Muscle of leg (tissue), 11 donors: ENCODE data around the gene MKLN1. TPM values are rescaled to one million over a fixed set of nuclear protein-coding genes. Genes with fewer than 3 reads are reported as not detected.

ENCODE experiments used
- DNase-seq: peaks from one replicate; pipeline ENCODE4 v3.0.0; 2013
- H3K27ac ChIP-seq: one replicate; pipeline ENCODE4 v1.5.1; 2013; ENCODE audit warnings: mild to moderate bottlenecking, low read length, control low read depth
- H3K27me3 ChIP-seq: one replicate; pipeline ENCODE4 v1.6.1; 2013; ENCODE audit warnings: low read length; ENCODE audit not compliant: control insufficient read depth, insufficient read depth
- H3K36me3 ChIP-seq: one replicate; pipeline ENCODE4 v1.6.1; 2013; ENCODE audit warnings: low read length; ENCODE audit not compliant: control insufficient read depth, insufficient read depth
- H3K4me1 ChIP-seq: one replicate; pipeline ENCODE4 v1.6.1; 2013; ENCODE audit warnings: low read length; ENCODE audit not compliant: control insufficient read depth, insufficient read depth
- H3K4me3 ChIP-seq: one replicate; pipeline ENCODE4 v1.5.1; 2013; ENCODE audit warnings: low read length, control low read depth
- H3K9me3 ChIP-seq: replicated peaks from 2 replicates; pipeline ENCODE4 v1.6.1; 2013; ENCODE audit warnings: low read depth, low read length; ENCODE audit not compliant: control insufficient read depth
- WGBS: methylation state at CpG from one replicate; pipeline ENCODE4 v1.1.5; 2013; ENCODE audit warnings: missing lambda C conversion rate; ENCODE audit not compliant: insufficient coverage; 5-methylcytosine and 5-hydroxymethylcytosine counted together
- polyA plus RNA-seq, 8 donors: library from polyadenylated mRNA; unstranded; fragments of 120-200 nt; gene quantifications; one replicate each; pipeline versions ENCODE4 v1.2.1 to v1.2.3, GENCODE V29; 2013; ENCODE audit warnings: inconsistent platforms in 1 of 8, low replicate concordance in 1 of 8; ENCODE audit not compliant: insufficient read length in 8 of 8, insufficient read depth in 1 of 8
- total RNA-seq: library from RNA; stranded (reverse); fragments of 120-200 nt; gene quantifications from one replicate; pipeline ENCODE4 v1.2.4, GENCODE V29; 2013

Gene MKLN1
- total and polyA plus RNA-seq, 9 donors = 11.7 to 36.5 (median 19.8) TPM

DNA sequence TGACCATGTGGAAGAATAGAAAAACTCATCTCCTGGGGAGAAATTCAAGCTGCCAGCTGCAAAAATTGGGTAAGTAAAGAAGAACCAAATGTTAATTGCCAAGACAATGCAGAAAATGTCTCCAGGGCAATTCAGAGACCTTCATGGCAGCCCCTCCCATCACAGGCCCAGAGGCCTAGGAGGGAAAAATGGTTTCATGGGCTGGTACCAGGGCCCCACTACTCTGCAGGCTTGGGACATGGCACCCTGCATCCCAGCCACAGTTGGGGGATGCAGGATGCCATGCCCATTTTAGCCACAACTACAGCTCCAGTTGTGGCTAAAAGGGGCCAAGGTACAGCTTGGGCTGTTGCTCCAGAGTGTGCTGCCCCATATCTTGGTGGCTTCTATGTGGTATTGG, 20.9 kb upstream of the MKLN1 start:
- no peak overlapping the region for H3K27ac ChIP-seq
- DNase-seq = no peak
- H3K36me3 ChIP-seq = no peaks in the 10 kb centered on the region
- no peaks in the 10 kb centered on the region for H3K27me3 ChIP-seq
- peaks cover 3% of the 10 kb centered on the region for H3K4me1 ChIP-seq
- peaks cover 11% of the 10 kb centered on the region for H3K9me3 ChIP-seq
- no peak overlapping the region for H3K4me3 ChIP-seq

DNA sequence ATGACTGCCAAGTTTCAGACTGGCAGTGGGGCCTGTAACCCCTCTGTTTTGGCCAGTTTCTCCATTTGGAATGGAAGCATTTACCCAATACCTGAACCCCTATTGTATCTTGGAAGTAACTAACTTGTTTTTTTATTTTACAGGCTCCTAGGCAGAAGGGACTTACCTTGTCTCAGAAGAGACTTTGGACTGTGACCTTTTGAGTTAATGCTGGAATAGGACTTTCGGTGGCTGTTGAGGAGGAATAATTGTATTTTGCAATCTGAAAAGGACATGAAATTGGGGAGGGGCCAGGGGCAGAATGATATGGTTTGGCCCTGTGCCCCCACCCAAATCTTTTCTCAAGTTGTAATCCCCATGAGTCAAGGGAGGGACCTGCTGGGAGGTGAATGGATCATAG, 20.0 kb upstream of the MKLN1 start:
- no peak overlapping the region for H3K27ac ChIP-seq
- no peak overlapping the region for H3K4me3 ChIP-seq
- no peaks in the 10 kb centered on the region for H3K36me3 ChIP-seq
- peaks cover 11% of the 10 kb centered on the region for H3K9me3 ChIP-seq
- peaks cover 3% of the 10 kb centered on the region for H3K4me1 ChIP-seq
- 100% methylated on average over 1 of the region's 1 CpG for WGBS
- no peak for DNase-seq
- no peaks in the 10 kb centered on the region for H3K27me3 ChIP-seq

DNA sequence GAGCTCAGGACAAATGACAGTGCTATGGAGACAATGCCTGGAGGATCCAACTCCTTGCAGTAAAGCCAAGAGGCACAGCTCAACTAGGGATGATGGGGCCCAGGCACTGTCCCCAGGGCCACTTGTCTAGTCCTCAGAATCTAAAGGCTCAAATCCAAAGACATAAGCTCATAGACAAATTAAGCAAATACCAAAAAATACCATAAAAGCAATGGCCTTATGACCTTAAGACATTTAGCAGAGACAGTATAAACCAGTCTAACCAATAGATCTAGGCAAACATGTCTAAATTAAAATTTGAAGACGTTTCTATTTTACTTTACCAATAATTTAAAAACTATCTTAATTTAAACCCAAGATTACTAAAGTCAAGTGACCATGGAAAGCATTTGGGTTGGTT, 14.8 kb upstream of the MKLN1 start:
- no peak overlapping the region for H3K4me3 ChIP-seq
- no peaks in the 10 kb centered on the region for H3K4me1 ChIP-seq
- H3K9me3 ChIP-seq = peaks cover 2% of the 10 kb centered on the region
- DNase-seq = no peak
- WGBS = no CpG with 5 or more reads among the region's 1 CpG
- H3K27ac ChIP-seq = no peak overlapping the region
- no peaks in the 10 kb centered on the region for H3K36me3 ChIP-seq
- H3K27me3 ChIP-seq = no peaks in the 10 kb centered on the region

DNA sequence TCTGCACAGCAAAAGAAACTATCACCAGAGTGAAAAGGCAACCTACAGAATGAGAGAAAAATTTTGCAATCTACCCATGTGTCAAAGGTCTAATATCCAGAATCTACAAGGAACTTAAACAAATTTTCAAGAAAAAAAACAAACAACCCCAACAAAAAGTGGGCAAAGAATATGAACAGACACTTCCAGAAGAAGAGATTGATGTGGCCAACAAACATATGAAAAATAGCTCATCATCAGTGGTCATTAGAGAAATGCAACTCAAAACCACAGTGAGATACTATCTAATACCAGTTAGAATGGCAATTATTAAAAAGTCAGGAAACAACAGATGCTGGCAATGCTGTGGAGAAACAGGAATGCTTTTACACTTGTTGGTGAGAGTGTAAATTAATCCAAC, 7.1 kb upstream of the MKLN1 start:
- Histone ChIP-seq H3K4me1 (no peaks in the 10 kb centered on the region), H3K27me3 (no peaks in the 10 kb centered on the region), H3K9me3 (no peaks in the 10 kb centered on the region), H3K36me3 (no peaks in the 10 kb centered on the region), H3K27ac (no peak overlapping the region), H3K4me3 (no peak overlapping the region)
- DNase-seq = no peak

DNA sequence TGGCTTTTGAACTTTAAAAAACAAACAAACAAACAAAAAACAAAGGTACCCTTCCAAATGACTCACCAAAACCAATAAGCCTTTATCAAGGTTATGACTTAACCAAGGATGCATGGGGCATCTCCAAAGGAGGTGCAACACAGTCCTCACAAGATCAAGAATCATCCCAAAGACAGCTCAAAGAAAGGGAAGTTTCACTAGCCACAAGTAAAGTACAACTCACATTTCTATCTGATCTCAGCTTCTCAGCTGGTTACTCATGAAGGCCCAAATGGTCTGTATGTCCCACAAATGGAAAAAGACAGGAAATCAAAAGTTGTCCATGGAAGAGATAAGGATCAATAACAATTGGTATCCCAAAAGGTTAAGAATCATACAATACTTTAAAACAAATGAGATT, 6.0 kb upstream of the MKLN1 start:
- no peaks in the 10 kb centered on the region for H3K36me3 ChIP-seq
- H3K4me1 ChIP-seq = no peaks in the 10 kb centered on the region
- no peak for DNase-seq
- H3K4me3 ChIP-seq = no peak overlapping the region
- H3K9me3 ChIP-seq = no peaks in the 10 kb centered on the region
- no peak overlapping the region for H3K27ac ChIP-seq
- no peaks in the 10 kb centered on the region for H3K27me3 ChIP-seq

DNA sequence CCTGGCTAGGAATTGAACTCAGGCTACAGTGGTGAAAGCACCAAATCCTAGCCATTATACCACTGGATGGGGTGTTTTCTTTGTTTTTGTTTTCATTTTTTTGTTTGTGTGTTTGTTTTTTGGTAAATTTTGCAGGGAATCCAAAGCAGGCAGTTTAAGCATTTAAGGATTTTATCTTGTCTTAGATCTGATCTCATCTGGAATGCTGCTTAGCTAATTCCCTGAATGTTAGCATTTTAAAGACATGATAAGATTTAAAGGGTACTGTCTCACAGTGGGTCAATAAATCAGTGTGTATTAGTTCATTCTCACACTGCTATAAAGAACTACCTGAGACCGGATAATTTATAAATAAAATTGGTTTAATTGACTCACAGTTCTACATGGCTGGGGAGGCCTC, 5.6 kb upstream of the MKLN1 start:
- Histone ChIP-seq H3K4me1 (no peaks in the 10 kb centered on the region), H3K9me3 (no peaks in the 10 kb centered on the region), H3K36me3 (no peaks in the 10 kb centered on the region), H3K27me3 (no peaks in the 10 kb centered on the region), H3K4me3 (no peak overlapping the region), H3K27ac (no peak overlapping the region)
- no CpG with 5 or more reads among the region's 1 CpG for WGBS
- no peak for DNase-seq

DNA sequence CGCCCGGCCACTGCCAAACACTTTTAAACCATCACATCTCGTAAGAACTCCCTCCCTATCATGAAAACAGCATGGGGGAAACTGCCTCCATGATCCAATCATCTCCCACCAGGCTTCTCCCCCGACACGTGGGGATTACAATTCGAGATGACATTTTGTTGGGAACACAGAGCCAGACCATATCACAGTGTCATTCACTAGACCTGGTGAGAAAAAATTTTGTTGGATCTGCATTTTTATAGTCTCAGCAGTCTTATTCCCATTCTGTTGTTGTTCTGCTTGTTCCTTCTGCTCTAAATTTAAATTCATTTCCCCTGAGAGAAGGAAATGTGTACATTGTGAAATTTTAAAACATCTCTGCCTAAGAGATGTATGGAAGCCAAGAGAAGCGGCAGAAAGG, 4.8 kb upstream of the MKLN1 start:
- Histone ChIP-seq H3K4me3 (no peak overlapping the region), H3K27ac (no peak overlapping the region), H3K9me3 (no peaks in the 10 kb centered on the region), H3K27me3 (no peaks in the 10 kb centered on the region), H3K36me3 (no peaks in the 10 kb centered on the region), H3K4me1 (no peaks in the 10 kb centered on the region)
- WGBS = 94% methylated on average over 3 of the region's 7 CpGs
- DNase-seq = peak; percentile 33

DNA sequence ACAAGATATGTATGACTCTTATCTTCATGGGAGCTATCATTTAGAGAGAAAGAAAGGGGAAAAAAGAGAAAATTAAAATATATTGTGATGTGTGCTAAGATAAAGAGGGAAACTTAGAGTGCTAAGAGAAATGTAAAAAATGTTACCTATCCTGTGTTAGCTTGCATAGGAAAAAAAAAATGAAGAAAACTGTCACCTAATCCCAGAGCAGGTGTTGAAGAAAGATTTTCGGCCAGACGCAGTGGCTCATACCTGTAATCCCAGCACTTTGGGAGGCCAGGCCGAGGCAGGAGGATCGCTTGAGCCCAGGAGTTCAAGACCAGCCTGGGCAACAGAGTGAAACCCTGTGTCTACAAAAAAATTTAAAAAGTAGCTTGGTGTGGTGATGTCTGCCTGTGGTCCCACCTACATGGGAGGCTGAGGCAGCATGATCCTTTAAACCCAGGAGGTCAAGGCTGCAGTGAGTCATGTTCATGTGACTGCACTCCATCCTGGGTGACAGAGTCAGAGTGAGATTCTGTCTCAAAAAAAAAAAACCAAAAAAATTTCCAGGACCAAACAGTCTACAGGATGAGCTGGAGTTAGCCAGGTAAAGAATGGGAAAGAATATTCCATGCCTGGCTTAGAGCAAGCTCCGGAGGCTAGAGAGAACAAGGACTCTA, 2.4 kb upstream of the MKLN1 start:
- H3K36me3 ChIP-seq = no peaks in the 10 kb centered on the region
- no peak overlapping the region for H3K27ac ChIP-seq
- no peak for DNase-seq
- 95% methylated on average over 5 of the region's 5 CpGs for WGBS
- H3K4me1 ChIP-seq = peaks cover 4% of the 10 kb centered on the region
- no peaks in the 10 kb centered on the region for H3K9me3 ChIP-seq
- H3K4me3 ChIP-seq = no peak overlapping the region
- no peaks in the 10 kb centered on the region for H3K27me3 ChIP-seq

DNA sequence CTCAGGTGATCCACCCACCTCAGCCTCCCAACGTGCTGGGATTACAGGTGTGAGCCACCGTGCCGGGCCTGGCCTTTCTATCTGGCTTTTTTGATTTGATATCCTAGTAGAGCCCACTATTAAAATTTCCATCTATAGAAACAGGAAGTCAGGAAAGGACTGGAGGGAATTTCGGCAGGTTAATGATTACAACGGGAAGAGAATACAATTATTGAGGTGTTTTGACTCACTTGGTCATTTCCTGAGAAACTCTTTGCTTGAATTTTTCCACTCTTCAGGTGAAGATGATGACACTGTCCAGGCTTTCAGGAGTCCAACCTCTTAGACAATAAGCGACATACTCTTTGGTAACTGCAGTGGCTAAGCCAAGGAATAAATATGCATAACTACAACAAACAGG, 1.1 kb upstream of the MKLN1 start:
- H3K27ac ChIP-seq = peak overlapping the region; percentile 98
- no peaks in the 10 kb centered on the region for H3K27me3 ChIP-seq
- H3K4me3 ChIP-seq = no peak overlapping the region
- H3K4me1 ChIP-seq = peaks cover 4% of the 10 kb centered on the region
- no CpG with 5 or more reads among the region's 6 CpGs for WGBS
- H3K36me3 ChIP-seq = no peaks in the 10 kb centered on the region
- no peaks in the 10 kb centered on the region for H3K9me3 ChIP-seq
- no peak for DNase-seq

DNA sequence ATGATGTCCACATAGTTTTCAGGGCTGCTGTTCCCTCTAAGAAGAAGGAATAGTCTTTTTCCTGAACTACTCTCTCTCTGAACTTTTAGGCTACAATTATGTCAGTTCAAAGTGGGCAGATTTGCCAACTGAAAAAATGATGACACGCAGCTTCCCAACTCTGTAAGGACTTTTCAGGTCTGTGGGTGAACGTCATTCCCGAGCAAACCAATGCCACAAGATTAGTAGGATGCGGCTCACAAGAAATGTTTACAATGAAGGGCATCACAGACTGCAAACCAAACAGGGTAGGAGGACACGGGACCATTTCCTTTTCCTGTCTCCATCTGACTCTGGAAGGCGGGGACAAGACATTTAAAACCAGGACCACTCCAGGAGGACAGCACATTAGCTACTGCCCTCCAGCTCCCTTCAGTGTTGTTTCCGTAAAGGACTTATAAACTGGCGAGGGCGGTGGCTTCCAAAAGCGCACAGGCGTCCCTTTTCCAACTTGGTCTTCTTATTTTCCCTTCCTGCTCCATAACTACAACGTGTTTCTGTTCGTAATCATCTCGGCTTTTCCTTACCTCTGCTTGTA, 539 bp upstream of the MKLN1 start:
- H3K4me3 ChIP-seq = peak overlapping the region; percentile 89
- no peaks in the 10 kb centered on the region for H3K9me3 ChIP-seq
- peaks cover 4% of the 10 kb centered on the region for H3K4me1 ChIP-seq
- peak; percentile 85 for DNase-seq
- WGBS = under 1% methylated on average over 14 of the region's 14 CpGs
- peak overlapping the region; percentile 98 for H3K27ac ChIP-seq
- H3K27me3 ChIP-seq = no peaks in the 10 kb centered on the region
- no peaks in the 10 kb centered on the region for H3K36me3 ChIP-seq
